ENCODE data around the gene RGS3. TPM values are rescaled to one million over a fixed set of nuclear protein-coding genes. Genes with fewer than 3 reads are reported as not detected.

The RGS3 gene
- total and polyA plus RNA-seq, 2 of the 13 experiments (the other 11 are each of a cell fraction or from before 2014, with no cell fraction given), result 17.1 to 28.8 TPM

DNA sequence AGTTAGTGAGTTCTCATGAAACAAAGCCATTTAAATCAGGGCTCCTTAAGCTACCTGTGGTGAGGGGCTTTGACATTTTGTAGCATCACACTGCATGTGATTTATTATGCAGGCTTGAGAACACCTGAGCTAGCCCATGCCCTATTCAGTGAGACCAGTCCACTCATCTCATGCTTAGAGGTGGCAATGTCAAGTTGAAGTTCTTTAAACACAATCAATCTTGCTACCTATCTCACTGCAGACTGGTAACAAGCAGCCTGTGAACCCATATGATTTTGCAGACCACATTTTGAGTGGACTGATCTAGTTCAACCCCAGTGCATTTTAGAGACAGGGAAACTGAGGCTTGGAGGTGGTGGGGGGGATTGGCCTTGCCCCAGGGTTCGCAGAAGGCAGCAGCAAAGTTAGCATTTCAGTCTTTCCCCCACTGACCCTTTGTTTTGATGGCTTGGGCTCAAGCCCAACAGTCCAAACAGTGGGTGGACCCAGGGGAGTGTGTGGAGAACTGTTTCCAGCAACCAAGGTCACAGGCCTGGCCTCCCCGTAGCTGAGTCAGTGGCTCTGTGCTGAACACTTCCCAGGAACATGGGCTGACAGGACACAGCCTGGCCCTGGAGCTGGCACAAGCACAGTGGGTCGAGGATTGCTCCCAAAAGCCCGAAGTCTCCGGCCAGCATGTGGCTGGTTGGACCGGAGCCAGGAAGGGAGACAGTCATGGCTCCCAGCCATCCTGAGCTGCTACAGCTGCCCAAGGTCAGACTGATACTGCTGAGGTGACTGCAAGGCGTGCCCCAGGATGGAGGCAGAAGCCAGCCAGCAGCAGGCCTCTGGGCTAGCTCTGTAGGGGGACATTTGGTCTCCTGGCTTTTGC, 95.3 kb downstream of the RGS3 start (continued):
- TF ChIP-seq, protein P1, sequence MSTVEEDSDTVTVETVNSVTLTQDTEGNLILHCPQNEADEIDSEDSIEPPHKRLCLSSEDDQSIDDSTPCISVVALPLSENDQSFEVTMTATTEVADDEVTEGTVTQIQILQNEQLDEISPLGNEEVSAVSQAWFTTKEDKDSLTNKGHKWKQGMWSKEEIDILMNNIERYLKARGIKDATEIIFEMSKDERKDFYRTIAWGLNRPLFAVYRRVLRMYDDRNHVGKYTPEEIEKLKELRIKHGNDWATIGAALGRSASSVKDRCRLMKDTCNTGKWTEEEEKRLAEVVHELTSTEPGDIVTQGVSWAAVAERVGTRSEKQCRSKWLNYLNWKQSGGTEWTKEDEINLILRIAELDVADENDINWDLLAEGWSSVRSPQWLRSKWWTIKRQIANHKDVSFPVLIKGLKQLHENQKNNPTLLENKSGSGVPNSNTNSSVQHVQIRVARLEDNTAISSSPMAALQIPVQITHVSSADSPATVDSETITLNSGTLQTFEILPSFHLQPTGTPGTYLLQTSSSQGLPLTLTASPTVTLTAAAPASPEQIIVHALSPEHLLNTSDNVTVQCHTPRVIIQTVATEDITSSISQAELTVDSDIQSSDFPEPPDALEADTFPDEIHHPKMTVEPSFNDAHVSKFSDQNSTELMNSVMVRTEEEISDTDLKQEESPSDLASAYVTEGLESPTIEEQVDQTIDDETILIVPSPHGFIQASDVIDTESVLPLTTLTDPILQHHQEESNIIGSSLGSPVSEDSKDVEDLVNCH (CRISPR knock-in tag; IDR thresholded peaks at IDR 0.05), result no peak
- TF ChIP-seq PHF8 (CRISPR knock-in tag; IDR thresholded peaks at IDR 0.05) (peak; percentile 40; the same call in 1 of the 2 replicates), KLF12 (CRISPR knock-in tag; IDR thresholded peaks at IDR 0.05; ENCODE audit: borderline replicate concordance) (no peak), NFYC (CRISPR knock-in tag; IDR thresholded peaks at IDR 0.05) (no peak), CENPT (CRISPR knock-in tag; IDR thresholded peaks at IDR 0.05; ENCODE audit: low read depth) (no peak), DNMT1 (CRISPR knock-in tag; IDR thresholded peaks at IDR 0.05) (0 out of 2 replicates have a peak, but pooled peaks have one; percentile 52), ZNF652 (CRISPR knock-in tag; IDR thresholded peaks at IDR 0.05; ENCODE audit: borderline replicate concordance, low read depth) (no peak), FOXC1 (CRISPR knock-in tag; IDR thresholded peaks at IDR 0.05; ENCODE audit: borderline replicate concordance) (no peak), BCL6 (CRISPR knock-in tag; IDR thresholded peaks at IDR 0.05) (peak; percentile 86), CENPX (CRISPR knock-in tag; IDR thresholded peaks at IDR 0.05) (no peak), ZNF552 (CRISPR knock-in tag; IDR thresholded peaks at IDR 0.05; ENCODE audit: borderline replicate concordance) (no peak), TBP (CRISPR knock-in tag; IDR thresholded peaks at IDR 0.05) (no peak), HCFC1 (IDR thresholded peaks at IDR 0.05; ENCODE audit: low read depth, low read length) (no peak), FOXK2 (IDR thresholded peaks at IDR 0.05) (no peak; the same call in 1 of the 2 replicates), RFXANK (CRISPR knock-in tag; IDR thresholded peaks at IDR 0.05) (no peak), ZSCAN25 (CRISPR knock-in tag; IDR thresholded peaks at IDR 0.05) (no peak), MAFF (IDR thresholded peaks at IDR 0.05; ENCODE audit: low read depth, low read length) (peak; percentile 17; the same call in 1 of the 2 replicates), KDM4B (CRISPR knock-in tag; IDR thresholded peaks at IDR 0.05) (no peak), CHD2 (IDR thresholded peaks at IDR 0.05; ENCODE audit: low read depth, low read length) (no peak), KMT2A (CRISPR knock-in tag; IDR thresholded peaks at IDR 0.05) (0 out of 2 replicates have a peak, but pooled peaks have one; percentile 49), SNRNP70 (IDR thresholded peaks at IDR 0.05; ENCODE audit: low read depth, low read length) (no peak)
- TF ChIP-seq, protein P2, sequence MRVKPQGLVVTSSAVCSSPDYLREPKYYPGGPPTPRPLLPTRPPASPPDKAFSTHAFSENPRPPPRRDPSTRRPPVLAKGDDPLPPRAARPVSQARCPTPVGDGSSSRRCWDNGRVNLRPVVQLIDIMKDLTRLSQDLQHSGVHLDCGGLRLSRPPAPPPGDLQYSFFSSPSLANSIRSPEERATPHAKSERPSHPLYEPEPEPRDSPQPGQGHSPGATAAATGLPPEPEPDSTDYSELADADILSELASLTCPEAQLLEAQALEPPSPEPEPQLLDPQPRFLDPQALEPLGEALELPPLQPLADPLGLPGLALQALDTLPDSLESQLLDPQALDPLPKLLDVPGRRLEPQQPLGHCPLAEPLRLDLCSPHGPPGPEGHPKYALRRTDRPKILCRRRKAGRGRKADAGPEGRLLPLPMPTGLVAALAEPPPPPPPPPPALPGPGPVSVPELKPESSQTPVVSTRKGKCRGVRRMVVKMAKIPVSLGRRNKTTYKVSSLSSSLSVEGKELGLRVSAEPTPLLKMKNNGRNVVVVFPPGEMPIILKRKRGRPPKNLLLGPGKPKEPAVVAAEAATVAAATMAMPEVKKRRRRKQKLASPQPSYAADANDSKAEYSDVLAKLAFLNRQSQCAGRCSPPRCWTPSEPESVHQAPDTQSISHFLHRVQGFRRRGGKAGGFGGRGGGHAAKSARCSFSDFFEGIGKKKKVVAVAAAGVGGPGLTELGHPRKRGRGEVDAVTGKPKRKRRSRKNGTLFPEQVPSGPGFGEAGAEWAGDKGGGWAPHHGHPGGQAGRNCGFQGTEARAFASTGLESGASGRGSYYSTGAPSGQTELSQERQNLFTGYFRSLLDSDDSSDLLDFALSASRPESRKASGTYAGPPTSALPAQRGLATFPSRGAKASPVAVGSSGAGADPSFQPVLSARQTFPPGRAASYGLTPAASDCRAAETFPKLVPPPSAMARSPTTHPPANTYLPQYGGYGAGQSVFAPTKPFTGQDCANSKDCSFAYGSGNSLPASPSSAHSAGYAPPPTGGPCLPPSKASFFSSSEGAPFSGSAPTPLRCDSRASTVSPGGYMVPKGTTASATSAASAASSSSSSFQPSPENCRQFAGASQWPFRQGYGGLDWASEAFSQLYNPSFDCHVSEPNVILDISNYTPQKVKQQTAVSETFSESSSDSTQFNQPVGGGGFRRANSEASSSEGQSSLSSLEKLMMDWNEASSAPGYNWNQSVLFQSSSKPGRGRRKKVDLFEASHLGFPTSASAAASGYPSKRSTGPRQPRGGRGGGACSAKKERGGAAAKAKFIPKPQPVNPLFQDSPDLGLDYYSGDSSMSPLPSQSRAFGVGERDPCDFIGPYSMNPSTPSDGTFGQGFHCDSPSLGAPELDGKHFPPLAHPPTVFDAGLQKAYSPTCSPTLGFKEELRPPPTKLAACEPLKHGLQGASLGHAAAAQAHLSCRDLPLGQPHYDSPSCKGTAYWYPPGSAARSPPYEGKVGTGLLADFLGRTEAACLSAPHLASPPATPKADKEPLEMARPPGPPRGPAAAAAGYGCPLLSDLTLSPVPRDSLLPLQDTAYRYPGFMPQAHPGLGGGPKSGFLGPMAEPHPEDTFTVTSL (CRISPR knock-in tag; IDR thresholded peaks at IDR 0.05; ENCODE audit: borderline replicate concordance), result peak; percentile 43; the same call in 1 of the 2 replicates
- TF ChIP-seq, protein P3, sequence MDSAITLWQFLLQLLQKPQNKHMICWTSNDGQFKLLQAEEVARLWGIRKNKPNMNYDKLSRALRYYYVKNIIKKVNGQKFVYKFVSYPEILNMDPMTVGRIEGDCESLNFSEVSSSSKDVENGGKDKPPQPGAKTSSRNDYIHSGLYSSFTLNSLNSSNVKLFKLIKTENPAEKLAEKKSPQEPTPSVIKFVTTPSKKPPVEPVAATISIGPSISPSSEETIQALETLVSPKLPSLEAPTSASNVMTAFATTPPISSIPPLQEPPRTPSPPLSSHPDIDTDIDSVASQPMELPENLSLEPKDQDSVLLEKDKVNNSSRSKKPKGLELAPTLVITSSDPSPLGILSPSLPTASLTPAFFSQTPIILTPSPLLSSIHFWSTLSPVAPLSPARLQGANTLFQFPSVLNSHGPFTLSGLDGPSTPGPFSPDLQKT (CRISPR knock-in tag; IDR thresholded peaks at IDR 0.05; ENCODE audit: borderline replicate concordance), result no peak
